ENCODE data around the gene SH3RF1.

DNA sequence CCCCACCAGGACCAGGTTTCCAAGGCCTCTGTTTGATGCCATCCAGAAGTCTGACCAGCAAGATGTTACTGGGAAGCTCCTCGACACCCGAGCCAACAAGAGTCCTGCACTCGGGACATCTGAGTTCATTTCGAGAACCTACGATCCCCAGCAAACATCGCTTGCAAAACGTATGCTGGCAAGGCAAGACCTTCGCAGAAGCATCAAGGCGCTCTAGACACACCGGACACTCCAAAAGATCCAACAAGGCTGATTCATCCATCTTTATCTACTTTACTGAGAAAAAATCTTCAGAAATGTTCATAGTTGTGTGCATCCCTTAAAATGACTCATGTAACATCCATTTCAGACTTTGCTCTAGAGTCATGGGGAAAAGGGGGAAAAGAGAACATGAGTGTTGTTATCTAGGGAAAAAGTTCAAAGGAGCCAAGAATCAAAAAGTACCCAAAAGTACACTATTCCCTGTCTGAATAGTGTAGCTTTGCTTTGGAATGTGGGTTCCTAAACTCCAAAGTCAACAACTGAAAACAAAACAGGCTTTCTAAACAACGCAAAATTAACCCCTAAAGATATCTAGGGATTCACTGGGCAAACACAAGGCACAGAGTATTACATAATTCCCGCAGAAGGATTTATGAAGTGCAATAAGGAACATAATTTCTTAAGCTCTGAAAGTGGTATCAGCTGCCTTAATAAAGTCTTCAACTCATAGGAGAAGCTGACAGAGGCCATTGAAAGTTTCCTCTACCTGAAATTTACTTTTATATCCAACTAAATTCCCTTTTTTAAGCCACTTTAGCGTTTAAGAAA lies 1.6 kb downstream of the SH3RF1 start:
- TF ChIP-seq, protein P1, sequence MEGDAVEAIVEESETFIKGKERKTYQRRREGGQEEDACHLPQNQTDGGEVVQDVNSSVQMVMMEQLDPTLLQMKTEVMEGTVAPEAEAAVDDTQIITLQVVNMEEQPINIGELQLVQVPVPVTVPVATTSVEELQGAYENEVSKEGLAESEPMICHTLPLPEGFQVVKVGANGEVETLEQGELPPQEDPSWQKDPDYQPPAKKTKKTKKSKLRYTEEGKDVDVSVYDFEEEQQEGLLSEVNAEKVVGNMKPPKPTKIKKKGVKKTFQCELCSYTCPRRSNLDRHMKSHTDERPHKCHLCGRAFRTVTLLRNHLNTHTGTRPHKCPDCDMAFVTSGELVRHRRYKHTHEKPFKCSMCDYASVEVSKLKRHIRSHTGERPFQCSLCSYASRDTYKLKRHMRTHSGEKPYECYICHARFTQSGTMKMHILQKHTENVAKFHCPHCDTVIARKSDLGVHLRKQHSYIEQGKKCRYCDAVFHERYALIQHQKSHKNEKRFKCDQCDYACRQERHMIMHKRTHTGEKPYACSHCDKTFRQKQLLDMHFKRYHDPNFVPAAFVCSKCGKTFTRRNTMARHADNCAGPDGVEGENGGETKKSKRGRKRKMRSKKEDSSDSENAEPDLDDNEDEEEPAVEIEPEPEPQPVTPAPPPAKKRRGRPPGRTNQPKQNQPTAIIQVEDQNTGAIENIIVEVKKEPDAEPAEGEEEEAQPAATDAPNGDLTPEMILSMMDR (IDR thresholded peaks at IDR 0.05), result no peak
- no peak for TF ChIP-seq POLR2A (IDR thresholded peaks at IDR 0.05)

All from body of pancreas (tissue), 4 donors.